ENCODE measurements around the gene RBPMS2. TPM values are rescaled to one million over a fixed set of nuclear protein-coding genes. Genes with fewer than 3 reads are reported as not detected.

Gene RBPMS2
- polyA plus RNA-seq, 2 of the 4 experiments (the other 2 are of a cell fraction): 3.0 to 8.7 TPM

DNA sequence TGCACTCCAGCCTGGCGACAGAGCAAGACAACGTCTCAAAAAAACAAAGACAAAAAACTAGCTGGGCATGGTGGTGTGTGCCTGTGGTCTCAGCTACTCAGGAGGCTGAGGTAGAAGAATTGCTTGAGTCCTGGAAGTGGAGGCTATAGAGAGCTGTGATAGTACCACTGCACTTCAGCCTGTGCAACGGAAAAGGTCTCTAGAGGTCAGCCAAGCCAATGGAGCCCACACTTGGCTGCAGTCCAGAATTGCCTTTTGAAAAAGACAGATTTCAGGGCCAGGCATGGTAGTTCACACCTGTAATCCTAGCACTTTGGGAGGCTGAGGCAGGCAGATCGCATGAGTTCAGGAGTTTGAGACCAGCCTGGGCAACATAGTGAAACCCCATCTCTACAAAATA, 8.4 kb upstream of the RBPMS2 start:
- no peak for FAIRE-seq
- DNase-seq (ENCODE audit: low read depth in 1 of 2, low spot score in 1 of 2): no peak
- no peaks in the 10 kb centered on the region for H3K4me1 ChIP-seq
- 88% methylated on average over 4 of the region's 4 CpGs for WGBS (ENCODE audit: missing lambda C conversion rate)
- no peak overlapping the region for H3K27ac ChIP-seq
- H3K9me3 ChIP-seq: no peaks in the 10 kb centered on the region
- H3K4me3 ChIP-seq: no peak overlapping the region
- ChIA-PET POLR2A (no interaction called here), CTCF (interaction anchor here (0.6 to 7.7 kb wide), 9 partner anchors 10 to 97 kb away, joined by 3 to 74 read pairs (median 3); no protein-coding TSS in a partner anchor)
- no peak for ATAC-seq
- no peak for TF ChIP-seq NFE2L2 (conservative IDR thresholded peaks at IDR 0.05; ENCODE audit: low read length)
- no peak for TF ChIP-seq RARB (CRISPR knock-in tag; IDR thresholded peaks at IDR 0.05)
- TF ChIP-seq NR3C1 (IDR thresholded peaks at IDR 0.05): no peak
- TF ChIP-seq JUN (IDR thresholded peaks at IDR 0.05): no peak
- no peak for TF ChIP-seq KDM1A (IDR thresholded peaks at IDR 0.05; ENCODE audit: low read depth)
- TF ChIP-seq EHF (CRISPR knock-in tag; IDR thresholded peaks at IDR 0.05): no peak
- TF ChIP-seq, protein P1, sequence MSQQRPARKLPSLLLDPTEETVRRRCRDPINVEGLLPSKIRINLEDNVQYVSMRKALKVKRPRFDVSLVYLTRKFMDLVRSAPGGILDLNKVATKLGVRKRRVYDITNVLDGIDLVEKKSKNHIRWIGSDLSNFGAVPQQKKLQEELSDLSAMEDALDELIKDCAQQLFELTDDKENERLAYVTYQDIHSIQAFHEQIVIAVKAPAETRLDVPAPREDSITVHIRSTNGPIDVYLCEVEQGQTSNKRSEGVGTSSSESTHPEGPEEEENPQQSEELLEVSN (IDR thresholded peaks at IDR 0.05; ENCODE audit: borderline replicate concordance, low read depth): no peak
- no peak for TF ChIP-seq MYC (IDR thresholded peaks at IDR 0.05; ENCODE audit: borderline replicate concordance, low read length)
- no peak for TF ChIP-seq ZC3H11A (IDR thresholded peaks at IDR 0.05)
- no peak for TF ChIP-seq ZNF302 (CRISPR knock-in tag; IDR thresholded peaks at IDR 0.05)
- no peak for TF ChIP-seq CHD4 (IDR thresholded peaks at IDR 0.05; ENCODE audit: borderline replicate concordance)
- TF ChIP-seq USF2 (IDR thresholded peaks at IDR 0.05): no peak
- no peak for TF ChIP-seq ZSCAN20 (CRISPR knock-in tag; IDR thresholded peaks at IDR 0.05)
- TF ChIP-seq FOXS1 (CRISPR knock-in tag; IDR thresholded peaks at IDR 0.05): no peak
- no peak for TF ChIP-seq TP53 (CRISPR knock-in tag; IDR thresholded peaks at IDR 0.05)
- TF ChIP-seq ZFP36 (IDR thresholded peaks at IDR 0.05; ENCODE audit: borderline replicate concordance, partially characterized antibody): no peak
- TF ChIP-seq NPAS2 (CRISPR knock-in tag; IDR thresholded peaks at IDR 0.05; ENCODE audit: borderline replicate concordance): no peak
- TF ChIP-seq HOXA7 (CRISPR knock-in tag; IDR thresholded peaks at IDR 0.05): no peak
- no peak for TF ChIP-seq MAZ (IDR thresholded peaks at IDR 0.05; ENCODE audit: borderline replicate concordance, low read depth, low read length)
- TF ChIP-seq, protein P2, sequence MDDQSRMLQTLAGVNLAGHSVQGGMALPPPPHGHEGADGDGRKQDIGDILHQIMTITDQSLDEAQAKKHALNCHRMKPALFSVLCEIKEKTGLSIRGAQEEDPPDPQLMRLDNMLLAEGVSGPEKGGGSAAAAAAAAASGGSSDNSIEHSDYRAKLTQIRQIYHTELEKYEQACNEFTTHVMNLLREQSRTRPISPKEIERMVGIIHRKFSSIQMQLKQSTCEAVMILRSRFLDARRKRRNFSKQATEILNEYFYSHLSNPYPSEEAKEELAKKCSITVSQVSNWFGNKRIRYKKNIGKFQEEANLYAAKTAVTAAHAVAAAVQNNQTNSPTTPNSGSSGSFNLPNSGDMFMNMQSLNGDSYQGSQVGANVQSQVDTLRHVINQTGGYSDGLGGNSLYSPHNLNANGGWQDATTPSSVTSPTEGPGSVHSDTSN (IDR thresholded peaks at IDR 0.05): no peak
- H3K4me2 ChIP-seq: no peak overlapping the region

DNA sequence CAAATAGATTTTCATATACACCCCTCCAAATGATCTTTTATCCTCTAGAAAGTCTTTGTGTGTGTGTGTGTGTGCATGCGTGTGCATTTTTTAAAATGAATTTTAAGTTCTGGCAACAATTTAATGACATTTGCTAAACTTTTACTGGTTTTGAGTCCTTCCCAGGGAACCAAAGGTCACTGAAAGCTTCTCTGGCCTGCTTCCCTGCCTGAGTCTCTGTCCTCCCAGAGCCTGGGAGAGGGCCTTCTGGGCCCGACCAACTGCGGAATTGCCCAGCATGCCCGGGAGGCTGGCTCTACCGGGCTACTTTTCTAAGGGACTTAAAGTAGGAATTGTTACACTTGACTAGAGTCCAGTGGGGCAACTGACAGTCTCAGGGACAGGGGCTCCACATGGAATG, 7.4 kb upstream of the RBPMS2 start:
- no peak for DNase-seq (ENCODE audit: low read depth in 1 of 2, low spot score in 1 of 2)
- 83% methylated on average over 5 of the region's 5 CpGs for WGBS (ENCODE audit: missing lambda C conversion rate)
- H3K4me2 ChIP-seq: no peak overlapping the region
- no peak overlapping the region for H3K4me3 ChIP-seq
- no peaks in the 10 kb centered on the region for H3K4me1 ChIP-seq
- ChIA-PET POLR2A (no interaction called here), CTCF (interaction anchor here (0.8 to 7.7 kb wide), 4 partner anchors 27 to 53 kb away, joined by 3 to 74 read pairs (median 16); no protein-coding TSS in a partner anchor)
- no peak for FAIRE-seq
- H3K9me3 ChIP-seq: no peaks in the 10 kb centered on the region
- no peak for ATAC-seq
- no peak overlapping the region for H3K27ac ChIP-seq
- TF ChIP-seq BCL3 (IDR thresholded peaks at IDR 0.05) (no peak), POLR2A (IDR thresholded peaks at IDR 0.05; ENCODE audit: low read length) (no peak), ZNF302 (CRISPR knock-in tag; IDR thresholded peaks at IDR 0.05) (no peak), KDM5A (IDR thresholded peaks at IDR 0.05) (no peak), SREBF2 (IDR thresholded peaks at IDR 0.05) (no peak), KDM1A (IDR thresholded peaks at IDR 0.05; ENCODE audit: low read depth) (no peak), JUN (IDR thresholded peaks at IDR 0.05) (no peak), CTCF (IDR thresholded peaks at IDR 0.05) (no peak), RARB (CRISPR knock-in tag; IDR thresholded peaks at IDR 0.05) (no peak), ZFP36 (IDR thresholded peaks at IDR 0.05; ENCODE audit: borderline replicate concordance, partially characterized antibody) (no peak), ZSCAN20 (CRISPR knock-in tag; IDR thresholded peaks at IDR 0.05) (no peak), CEBPB (IDR thresholded peaks at IDR 0.05) (no peak), POLR2AphosphoS2 (conservative IDR thresholded peaks at IDR 0.05; ENCODE audit: low read length) (no peak), FOXS1 (CRISPR knock-in tag; IDR thresholded peaks at IDR 0.05) (no peak)
- TF ChIP-seq, protein P2 (IDR thresholded peaks at IDR 0.05): no peak
- TF ChIP-seq, protein P3, sequence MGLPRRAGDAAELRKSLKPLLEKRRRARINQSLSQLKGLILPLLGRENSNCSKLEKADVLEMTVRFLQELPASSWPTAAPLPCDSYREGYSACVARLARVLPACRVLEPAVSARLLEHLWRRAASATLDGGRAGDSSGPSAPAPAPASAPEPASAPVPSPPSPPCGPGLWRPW (IDR thresholded peaks at IDR 0.05): no peak
